Measurements from ENCODE around the gene LTBP3. TPM values are rescaled to one million over a fixed set of nuclear protein-coding genes. Genes with fewer than 3 reads are reported as not detected.
A peak's percentile ranks its signal among the peaks of the same experiment; 100 is the strongest.

LTBP3 gene
- total and polyA plus RNA-seq, 9 of the 15 experiments (the other 6 are each of a cell fraction or from before 2014, with no cell fraction given) = 0.06 to 20.5 (median 4.8) TPM

DNA sequence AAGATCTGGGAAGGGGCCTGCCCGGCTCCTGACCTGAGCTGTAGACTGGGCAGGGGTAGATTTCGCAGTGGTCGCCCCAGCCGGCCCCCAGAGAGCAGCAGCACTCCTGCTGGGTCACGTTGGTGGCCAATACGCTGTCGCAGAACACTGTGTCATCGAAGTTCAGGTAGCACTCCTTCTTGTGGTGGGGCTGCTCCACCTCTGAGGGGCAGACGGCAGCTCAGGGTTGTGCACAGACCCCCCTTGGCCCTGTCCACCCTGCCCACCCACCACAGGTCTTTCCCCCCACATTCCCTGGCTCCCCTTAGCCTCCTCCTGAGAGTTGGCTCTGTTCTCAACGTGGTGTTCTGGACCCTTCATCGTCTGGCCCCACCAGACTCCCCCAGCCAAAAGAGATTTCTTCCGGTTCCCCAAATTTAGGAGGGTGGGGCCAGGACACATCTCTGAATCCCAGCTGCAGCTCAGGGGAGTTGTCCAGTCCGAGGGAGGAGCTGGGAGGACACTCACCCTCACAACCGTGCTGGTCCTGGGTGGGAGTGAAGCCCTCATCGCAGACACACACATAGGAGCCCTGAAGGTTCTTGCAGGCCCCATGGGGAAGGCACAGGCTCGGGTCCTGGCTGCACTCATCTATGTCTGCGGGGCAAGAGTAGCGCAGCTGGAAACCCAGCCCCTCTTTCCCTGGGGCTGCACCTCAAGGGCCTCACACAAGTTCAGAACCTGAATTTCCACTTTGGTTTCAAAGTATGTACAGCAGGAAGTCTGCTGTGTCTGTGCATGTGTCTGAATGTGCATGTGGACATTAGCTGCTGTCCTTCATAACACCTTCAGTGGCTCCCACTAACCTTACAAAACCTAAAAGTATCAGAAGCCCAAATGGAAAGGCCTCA is 16.8 kb downstream of the LTBP3 start:
- peak; percentile 6 for FAIRE-seq

More for the DNA sequence above, 16.8 kb downstream of the LTBP3 start:
- WGBS (ENCODE audit: insufficient coverage, low coverage, missing lambda C conversion rate) = 27% methylated on average over 18 of the region's 18 CpGs
- BruUV-seq (replicated peaks) = no TSS peak
- H3K4me1 ChIP-seq (replicated peaks in 1 of 2; ENCODE audit: control insufficient read depth in 2 of 2, insufficient read depth in 2 of 2, low read length in 2 of 2) = peaks cover 14 to 56% of the 10 kb centered on the region in 2 experiments
- ChIA-PET POLR2A (interaction anchor here (0.7 to 2.7 kb wide), 20 partner anchors 10 to 212 kb away, joined by 3 to 16 read pairs (median 4); partner anchors contain the start of genes FAM89B, MALAT1, NEAT1 and RELA), CTCF (ENCODE audit: low intra/inter-chr PET ratio) (interaction anchor here (0.6 to 3.1 kb wide), 5 partner anchors 12 to 277 kb away, joined by 3 to 63 read pairs (median 4); partner anchors contain the start of genes FAM89B, MAP3K11 and ZNRD2)
- no peaks in the 10 kb centered on the region for H3K9me1 ChIP-seq (ENCODE audit: control insufficient read depth, insufficient read depth, low read length)
- H2AFZ ChIP-seq (ENCODE audit: low read depth, low read length) = peak overlapping the region; percentile 98
- H3K79me2 ChIP-seq (ENCODE audit: control insufficient read depth, insufficient read depth, low read length) = no peaks in the 10 kb centered on the region; the same call in 2 of the 3 replicates
- intact Hi-C loops (cut with micrococcal nuclease) = loop anchor here (5.0 to 10.0 kb wide), 2 partner anchors 46 to 273 kb away; no protein-coding TSS in a partner anchor
- peaks cover 29% of the 10 kb centered on the region; the same call in 1 of the 3 replicates for H3K36me3 ChIP-seq (ENCODE audit: control insufficient read depth, insufficient read depth, low read length)
- H3K4me3 ChIP-seq = peak overlapping the region; percentile 76
- H3K9ac ChIP-seq (ENCODE audit: insufficient read depth in 1 of 2, low read depth in 2 of 2, low read length in 2 of 2) = peak overlapping the region; percentile 64 to 93
- DNase-seq (ENCODE audit: extremely low read depth in 1 of 4, low spot score in 3 of 4) (no peak), ATAC-seq (no peak; the same call in 2 of the 3 replicates)
- H3K27ac ChIP-seq (ENCODE audit: extremely low read depth, low read depth, low read length) = peak overlapping the region; percentile 78
- peak overlapping the region; percentile 99 for H3K4me2 ChIP-seq (ENCODE audit: insufficient read depth, low read length)
- H3K9me3 ChIP-seq (replicated peaks; ENCODE audit: control insufficient read depth, insufficient read depth, low read depth, low read length) = no peaks in the 10 kb centered on the region
- in situ Hi-C loops (cut with MboI) = no loop called here
- TF ChIP-seq IRF2 (CRISPR knock-in tag; IDR thresholded peaks at IDR 0.05) (no peak), ZNF384 (IDR thresholded peaks at IDR 0.05; ENCODE audit: low read depth, low read length) (no peak; the same call in 1 of the 2 replicates), ZBTB17 (CRISPR knock-in tag; IDR thresholded peaks at IDR 0.05) (0 out of 2 replicates have a peak, but pooled peaks have one; percentile 2), TOE1 (IDR thresholded peaks at IDR 0.05; ENCODE audit: borderline replicate concordance) (0 out of 2 replicates have a peak, but pooled peaks have one; percentile 1), TOE1 (CRISPR knock-in tag; IDR thresholded peaks at IDR 0.05; ENCODE audit: borderline replicate concordance, low read depth) (no peak), RFX7 (CRISPR knock-in tag; IDR thresholded peaks at IDR 0.05) (no peak), CBFB (CRISPR knock-in tag; IDR thresholded peaks at IDR 0.05) (peak; percentile 31; the same call in 1 of the 2 replicates), MYC (IDR thresholded peaks at IDR 0.05; ENCODE audit: low read depth, low read length) (no peak), MYC (CRISPR knock-in tag; IDR thresholded peaks at IDR 0.05; ENCODE audit: borderline replicate concordance, low read depth) (peak; percentile 16; the same call in 1 of the 2 replicates), CBFA2T2 (conservative IDR thresholded peaks at IDR 0.05) (no peak), ZFX (CRISPR knock-in tag; IDR thresholded peaks at IDR 0.05) (peak; percentile 45), PRDM10 (IDR thresholded peaks at IDR 0.05; ENCODE audit: partially characterized antibody) (peak; percentile 96), NR2F6 (CRISPR knock-in tag; IDR thresholded peaks at IDR 0.05) (no peak), NONO (IDR thresholded peaks at IDR 0.05; ENCODE audit: low read depth in 2 of 2, low read length in 1 of 2) (peak in 1 of 2 experiments; percentile 53; a peak in 1 of 4 replicates)
- no peaks in the 10 kb centered on the region for H3K27me3 ChIP-seq (ENCODE audit: control insufficient read depth in 2 of 2, insufficient read depth in 2 of 2, low read length in 2 of 2)
- no peaks in the 10 kb centered on the region for H4K20me1 ChIP-seq (replicated peaks; ENCODE audit: control insufficient read depth, insufficient read depth, low read length)
